NT2/D1 (cell line): ENCODE measurements around the gene THOP1.

Source experiments
- DNase-seq: peaks from one replicate; pipeline ENCODE4 v3.0.0-alpha.2; 2011; ENCODE audit warnings: low read depth, low spot score
- H3K27me3 ChIP-seq: 2 replicates; pipeline ENCODE4 v1.6.0; 2011; ENCODE audit warnings: mild to moderate bottlenecking; ENCODE audit not compliant: insufficient read length, insufficient read depth
- H3K36me3 ChIP-seq: 2 replicates; pipeline ENCODE4 v1.6.1; 2011; ENCODE audit warnings: mild to moderate bottlenecking, low read length, mixed read lengths; ENCODE audit not compliant: insufficient read depth, insufficient read length
- H3K4me1 ChIP-seq: 2 replicates; pipeline ENCODE4 v1.5.1; 2011; ENCODE audit not compliant: insufficient read depth, insufficient read length
- H3K4me3 ChIP-seq: 2 replicates; pipeline ENCODE4 v1.5.1; 2011; ENCODE audit warnings: low read depth; ENCODE audit not compliant: insufficient read length
- H3K9ac ChIP-seq: 2 replicates; pipeline ENCODE4 v1.6.0; 2011; ENCODE audit warnings: low read depth; ENCODE audit not compliant: insufficient read length
- H3K9me3 ChIP-seq: 2 replicates; pipeline ENCODE4 v1.5.1; 2011; ENCODE audit warnings: mild to moderate bottlenecking, low read length; ENCODE audit not compliant: insufficient read depth
- SUZ12 ChIP-seq: IDR thresholded peaks from 2 replicates; pipeline ENCODE4 v1.6.1; 2011; ENCODE audit not compliant: insufficient read length, insufficient read depth; ENCODE audit errors: extremely low read depth
- YY1 ChIP-seq: IDR thresholded peaks from 2 replicates; pipeline ENCODE4 v1.6.1; 2011; ENCODE audit not compliant: insufficient read length, insufficient read depth
- ZNF274 ChIP-seq: IDR thresholded peaks from 2 replicates; pipeline ENCODE4 v1.6.1; 2011; ENCODE audit warnings: mild to moderate bottlenecking, low read depth, low read length

The THOP1 gene

DNA sequence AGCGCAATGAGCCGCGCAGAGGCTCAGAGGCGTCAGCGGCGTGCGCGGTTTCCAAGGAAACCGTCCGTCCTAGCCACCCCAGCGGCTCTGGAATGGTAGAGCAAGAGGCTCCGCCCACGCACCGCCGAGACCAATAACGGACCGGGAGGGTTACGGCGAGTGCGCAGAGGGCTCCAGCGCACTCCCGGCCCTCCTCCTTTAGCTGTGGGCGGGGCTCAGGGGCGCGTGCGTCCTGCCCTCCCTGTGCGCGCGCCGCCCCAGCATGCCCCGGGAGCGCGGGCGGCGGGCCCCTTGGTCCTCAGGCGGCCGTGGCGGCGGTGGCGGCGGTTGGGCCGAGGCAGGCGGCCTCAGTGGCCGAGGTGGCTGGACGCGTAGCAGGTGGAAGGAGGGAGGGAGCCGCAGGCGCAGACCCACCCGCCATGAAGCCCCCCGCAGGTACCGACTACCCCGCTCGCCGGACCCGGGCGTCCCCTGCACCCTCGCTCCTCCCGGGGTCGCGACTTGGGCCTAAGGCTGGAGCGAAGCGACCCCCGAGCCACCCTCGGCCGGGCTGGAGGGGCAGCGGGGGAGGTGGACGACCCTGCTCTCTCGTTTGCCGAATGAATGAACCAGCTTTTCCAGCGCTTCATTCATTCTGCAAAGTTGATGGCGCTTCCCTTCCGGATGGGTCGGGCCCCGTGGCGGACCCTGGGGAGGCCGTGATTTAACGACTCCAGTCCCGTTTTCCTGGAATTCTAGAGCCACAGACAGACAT, at the start of gene THOP1:
THOP1 (plus strand) TSS at position 260 of the 754 bp plus-strand sequence; CDS start at position 420, 160 bp downstream.
- DNase-seq, result peak; percentile 99
- Histone ChIP-seq H3K9me3 (peaks cover 5% of the 10 kb centered on the region; the same call in 1 of the 2 replicates), H3K4me1 (peaks cover 11% of the 10 kb centered on the region), H3K9ac (peak within 1 kb of the TSS; percentile 96), H3K4me3 (peak within 1 kb of the TSS; percentile 92), H3K27me3 (no peaks in the 10 kb centered on the region), H3K36me3 (peaks cover 55% of the 10 kb centered on the region)
- TF ChIP-seq SUZ12 (no peak), YY1 (no peak), ZNF274 (no peak)

DNA sequence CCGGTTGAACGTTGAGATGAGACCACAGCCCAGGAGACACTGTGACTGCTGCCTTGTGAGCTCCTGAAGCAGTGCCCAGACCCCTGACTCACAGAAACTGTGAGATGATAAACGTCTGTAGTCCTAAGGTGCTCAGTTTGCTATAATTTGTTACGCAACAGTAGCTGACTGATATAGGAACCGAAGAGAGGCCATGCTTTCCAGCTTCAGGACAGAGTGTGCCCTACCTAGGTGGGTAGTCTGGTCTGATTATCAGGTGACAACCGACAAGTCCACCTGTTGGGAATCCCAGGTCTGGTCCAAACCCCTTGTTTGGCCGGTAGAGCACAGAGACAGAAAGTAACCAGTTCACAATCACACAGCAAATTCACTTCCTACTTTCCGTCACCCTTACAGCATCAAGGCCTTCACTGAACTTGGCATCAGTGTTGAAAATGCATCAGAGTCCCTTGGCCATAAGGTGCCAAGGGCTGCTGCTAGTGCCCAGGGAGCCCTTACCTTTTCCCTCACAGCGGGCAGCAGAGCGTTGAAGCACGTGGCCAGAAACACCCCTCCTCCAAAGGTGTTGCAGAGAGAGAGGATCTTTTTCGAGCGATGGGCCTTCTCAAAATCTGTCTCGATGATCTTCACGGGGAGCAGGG, 48.6 kb upstream of the THOP1 start:
- Histone ChIP-seq H3K9ac (no peak overlapping the region), H3K36me3 (peaks cover 52% of the 10 kb centered on the region), H3K27me3 (peaks cover 12% of the 10 kb centered on the region), H3K4me3 (no peak overlapping the region), H3K4me1 (peaks cover 6% of the 10 kb centered on the region), H3K9me3 (no peaks in the 10 kb centered on the region)
- no peak for DNase-seq
- TF ChIP-seq YY1, result no peak
- TF ChIP-seq ZNF274, result no peak
- no peak for TF ChIP-seq SUZ12

DNA sequence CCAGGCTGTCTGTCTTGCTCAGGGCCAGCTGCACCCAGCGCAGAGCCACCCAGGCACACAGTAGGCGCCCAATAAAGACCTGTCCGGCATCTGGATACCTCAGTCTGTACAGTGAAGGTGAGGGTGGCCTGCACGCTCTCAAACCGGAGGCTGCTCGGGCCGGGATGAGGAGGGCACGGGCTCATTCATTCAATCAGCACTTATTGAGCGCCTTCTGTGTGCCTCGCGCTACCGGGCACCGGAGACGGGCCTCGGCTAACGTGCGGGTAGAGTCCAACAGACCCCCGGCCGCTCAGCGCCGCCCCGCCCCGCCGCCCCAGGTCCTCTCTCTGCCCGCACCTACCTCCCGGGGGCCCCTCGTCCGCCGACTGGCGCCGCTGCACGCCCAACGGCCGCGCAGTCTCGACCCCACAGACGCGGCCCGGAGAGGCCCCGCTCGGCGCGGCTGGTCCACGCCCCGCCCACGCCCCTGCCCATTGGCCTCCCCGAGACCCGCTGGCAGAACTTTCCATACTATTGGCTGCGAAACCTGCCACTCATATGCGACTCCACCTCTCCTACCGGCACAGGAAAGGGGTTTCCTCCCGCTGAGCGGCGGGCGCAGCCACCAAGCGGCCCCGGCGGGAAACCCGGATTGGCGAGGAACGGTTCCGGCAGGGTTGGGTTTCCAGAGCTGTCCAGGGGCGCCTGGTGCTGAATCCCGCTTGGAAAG, 45.5 kb upstream of the THOP1 start, which contains the start of gene SLC39A3:
SLC39A3 (minus strand) TSS at position 416 of the 712 bp plus-strand sequence. CDS start 2,760 bp downstream, outside the sequence.
- DNase-seq, result peak; percentile 98
- peak within 1 kb of the TSS; percentile 98 for H3K4me3 ChIP-seq
- H3K4me1 ChIP-seq, result peaks cover 6% of the 10 kb centered on the region
- H3K27me3 ChIP-seq, result peaks cover 37% of the 10 kb centered on the region
- peak within 1 kb of the TSS; percentile 96 for H3K9ac ChIP-seq
- peaks cover 25% of the 10 kb centered on the region for H3K36me3 ChIP-seq
- no peaks in the 10 kb centered on the region for H3K9me3 ChIP-seq
- TF ChIP-seq YY1 (no peak), ZNF274 (no peak), SUZ12 (no peak)

DNA sequence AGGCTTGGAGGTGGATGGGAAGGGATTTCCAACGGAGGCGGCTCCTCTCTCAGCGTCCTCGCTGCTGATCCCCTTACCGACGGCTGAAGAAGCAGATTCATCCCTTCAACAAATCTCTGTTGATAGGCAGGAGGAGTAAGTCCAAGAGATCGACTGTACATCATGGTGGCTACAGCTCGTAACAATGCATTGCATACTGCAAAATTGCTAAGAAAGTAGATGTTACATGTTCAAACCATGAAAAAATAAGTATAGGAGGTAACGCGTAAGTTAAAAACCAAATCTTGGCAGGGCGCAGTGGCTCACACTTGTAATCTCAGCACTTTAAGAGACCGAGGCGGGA, 45.0 kb upstream of the THOP1 start:
- no peak overlapping the region for H3K9ac ChIP-seq
- H3K4me3 ChIP-seq, result no peak overlapping the region

DNA sequence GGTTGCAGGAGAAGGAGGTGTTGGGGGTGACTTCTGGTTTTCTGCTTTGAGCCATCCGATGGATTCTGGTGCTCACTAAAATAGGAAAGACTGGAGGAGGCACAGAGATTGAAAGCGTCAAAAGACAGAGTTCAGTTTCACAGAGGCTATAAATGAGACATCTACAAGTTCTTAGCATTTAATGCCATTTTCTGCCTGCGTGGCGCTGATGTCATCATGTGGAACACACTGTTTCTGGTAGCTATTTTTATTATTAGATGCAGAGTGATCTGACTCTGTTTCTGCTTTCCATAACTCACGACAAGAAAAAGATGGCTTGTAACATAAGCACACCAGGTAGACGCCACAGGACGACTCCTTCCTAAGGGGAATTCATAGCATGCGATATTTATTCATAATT, 42.2 kb upstream of the THOP1 start:
- H3K36me3 ChIP-seq, result no peaks in the 10 kb centered on the region
- H3K9ac ChIP-seq, result no peak overlapping the region
- TF ChIP-seq YY1 (no peak), ZNF274 (no peak), SUZ12 (no peak)
- H3K27me3 ChIP-seq, result peaks cover 40% of the 10 kb centered on the region
- no peaks in the 10 kb centered on the region for H3K9me3 ChIP-seq
- H3K4me3 ChIP-seq, result no peak overlapping the region
- H3K4me1 ChIP-seq, result peaks cover 2% of the 10 kb centered on the region
- no peak for DNase-seq

More for the DNA sequence above, 45.0 kb upstream of the THOP1 start:
- peaks cover 37% of the 10 kb centered on the region for H3K27me3 ChIP-seq
- no peak for TF ChIP-seq YY1
- TF ChIP-seq ZNF274, result no peak
- TF ChIP-seq SUZ12, result no peak
- DNase-seq, result no peak
- H3K36me3 ChIP-seq, result peaks cover 20% of the 10 kb centered on the region
- H3K4me1 ChIP-seq, result peaks cover 2% of the 10 kb centered on the region
- no peaks in the 10 kb centered on the region for H3K9me3 ChIP-seq

DNA sequence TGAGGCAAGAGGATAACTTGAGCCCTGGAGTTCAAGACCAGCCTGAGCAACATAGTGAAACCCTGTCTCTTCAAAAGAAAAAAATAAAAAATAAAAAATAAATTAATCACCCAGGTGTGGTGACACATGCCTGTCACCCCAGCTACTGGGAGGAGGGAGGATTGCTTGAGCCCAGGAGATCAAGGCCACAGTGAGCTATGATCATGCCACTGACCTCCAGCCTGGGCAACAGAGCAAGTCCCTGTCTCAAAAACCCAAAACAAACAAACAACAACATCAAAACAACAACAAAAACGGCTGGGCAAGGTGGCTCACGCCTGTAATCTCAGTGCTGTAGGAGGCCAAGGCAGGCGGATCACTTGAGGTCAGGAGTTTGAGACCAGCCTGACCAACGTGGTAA, 41.2 kb upstream of the THOP1 start:
- no peaks in the 10 kb centered on the region for H3K36me3 ChIP-seq
- no peaks in the 10 kb centered on the region for H3K9me3 ChIP-seq
- no peak overlapping the region for H3K9ac ChIP-seq
- H3K4me3 ChIP-seq, result no peak overlapping the region
- no peak for DNase-seq
- H3K27me3 ChIP-seq, result peaks cover 47% of the 10 kb centered on the region
- TF ChIP-seq YY1 (no peak), SUZ12 (no peak), ZNF274 (no peak)
- H3K4me1 ChIP-seq, result peaks cover 4% of the 10 kb centered on the region
